ENCODE results near the gene DNM3.

- TF ChIP-seq RBM14 (IDR thresholded peaks at IDR 0.05; ENCODE audit: borderline replicate concordance, insufficient read depth, low read depth, low read length) (no peak), TARDBP (IDR thresholded peaks at IDR 0.05) (no peak), FOXP1 (CRISPR knock-in tag; IDR thresholded peaks at IDR 0.05) (no peak), BHLHE40 (IDR thresholded peaks at IDR 0.05; ENCODE audit: low read length) (no peak), REST (IDR thresholded peaks at IDR 0.05; ENCODE audit: borderline replicate concordance) (no peak), REST (CRISPR knock-in tag; IDR thresholded peaks at IDR 0.05; ENCODE audit: low read depth) (no peak), ZNF274 (IDR thresholded peaks at IDR 0.05; ENCODE audit: borderline replicate concordance, low read depth, low read length) (no peak), POLR2A (conservative IDR thresholded peaks at IDR 0.05) (no peak), POLR2AphosphoS5 (IDR thresholded peaks at IDR 0.05; ENCODE audit: control insufficient read depth, insufficient read depth, low read depth, low read length) (no peak), KDM1A (IDR thresholded peaks at IDR 0.05) (no peak), MTA2 (IDR thresholded peaks at IDR 0.05; ENCODE audit: low read depth) (no peak), MXD1 (CRISPR knock-in tag; IDR thresholded peaks at IDR 0.05; ENCODE audit: borderline replicate concordance, poor library complexity, severe bottlenecking) (no peak), SRF (CRISPR knock-in tag; IDR thresholded peaks at IDR 0.05) (no peak), MAFK (IDR thresholded peaks at IDR 0.05; ENCODE audit: low read length) (no peak), MEF2A (IDR thresholded peaks at IDR 0.05; ENCODE audit: control insufficient read depth, low read depth, low read length) (no peak)
Measured at GRCh38 chr1:172084876-172085275, 243.6 kb downstream of the DNM3 start.
